ENCODE data around the gene SNX13. TPM values are rescaled to one million over a fixed set of nuclear protein-coding genes. Genes with fewer than 3 reads are reported as not detected.

Gene SNX13
- total RNA-seq, 6 experiments from 2014 or later = 29.0 to 33.1 (median 30.3) TPM

- H3K27ac Mint-ChIP-seq = no peak overlapping the region
- H3K4me3 Mint-ChIP-seq = no peak overlapping the region
- no peak for TF ChIP-seq CTCF (IDR thresholded peaks at IDR 0.05)
- H3K4me1 Mint-ChIP-seq (ENCODE audit: low read depth) = peaks cover 2% of the 10 kb centered on the region
- no peaks in the 10 kb centered on the region for H3K36me3 Mint-ChIP-seq (ENCODE audit: low read depth)
- no peaks in the 10 kb centered on the region for H3K27me3 Mint-ChIP-seq (ENCODE audit: insufficient read depth)
- DNase-seq = no peak
- no peaks in the 10 kb centered on the region for H3K9me3 Mint-ChIP-seq
Observed at GRCh38 chr7:17957871-17958270, 17.6 kb upstream of the SNX13 start.

GRCh38 chr7:17952387-17952786, 12.1 kb upstream of the SNX13 start:
- H3K27me3 Mint-ChIP-seq (ENCODE audit: insufficient read depth) = no peaks in the 10 kb centered on the region; the same call in 1 of the 2 replicates
- peaks cover 12% of the 10 kb centered on the region for H3K4me1 Mint-ChIP-seq (ENCODE audit: low read depth)
- no peaks in the 10 kb centered on the region for H3K36me3 Mint-ChIP-seq (ENCODE audit: low read depth)
- TF ChIP-seq CTCF (IDR thresholded peaks at IDR 0.05) = no peak
- H3K27ac Mint-ChIP-seq = no peak overlapping the region
- no peak for DNase-seq
- H3K4me3 Mint-ChIP-seq = no peak overlapping the region
- no peaks in the 10 kb centered on the region for H3K9me3 Mint-ChIP-seq

GRCh38 chr7:17951742-17952254, 11.5 kb upstream of the SNX13 start:
- no peak for DNase-seq
- H3K36me3 Mint-ChIP-seq (ENCODE audit: low read depth) = no peaks in the 10 kb centered on the region
- no peak for TF ChIP-seq CTCF (IDR thresholded peaks at IDR 0.05)
- H3K27ac Mint-ChIP-seq = no peak overlapping the region
- H3K9me3 Mint-ChIP-seq = no peaks in the 10 kb centered on the region
- peaks cover 15% of the 10 kb centered on the region for H3K4me1 Mint-ChIP-seq (ENCODE audit: low read depth)
- H3K4me3 Mint-ChIP-seq = no peak overlapping the region
- no peaks in the 10 kb centered on the region; the same call in 1 of the 2 replicates for H3K27me3 Mint-ChIP-seq (ENCODE audit: insufficient read depth)

- no peaks in the 10 kb centered on the region; the same call in 1 of the 2 replicates for H3K27me3 Mint-ChIP-seq (ENCODE audit: insufficient read depth)
- no peaks in the 10 kb centered on the region for H3K9me3 Mint-ChIP-seq
- H3K27ac Mint-ChIP-seq = no peak overlapping the region
- peaks cover 15% of the 10 kb centered on the region for H3K4me1 Mint-ChIP-seq (ENCODE audit: low read depth)
- no peak for TF ChIP-seq CTCF (IDR thresholded peaks at IDR 0.05)
- no peak for DNase-seq
- no peaks in the 10 kb centered on the region for H3K36me3 Mint-ChIP-seq (ENCODE audit: low read depth)
- no peak overlapping the region for H3K4me3 Mint-ChIP-seq
Observed at GRCh38 chr7:17948526-17949238, 8.4 kb upstream of the SNX13 start.

- no peaks in the 10 kb centered on the region; the same call in 1 of the 2 replicates for H3K27me3 Mint-ChIP-seq (ENCODE audit: insufficient read depth)
- H3K4me3 Mint-ChIP-seq = no peak overlapping the region; the same call in 1 of the 2 replicates
- peaks cover 15% of the 10 kb centered on the region for H3K4me1 Mint-ChIP-seq (ENCODE audit: low read depth)
- no peak overlapping the region for H3K27ac Mint-ChIP-seq
- no peaks in the 10 kb centered on the region for H3K36me3 Mint-ChIP-seq (ENCODE audit: low read depth)
- no peak for DNase-seq
- no peak for TF ChIP-seq CTCF (IDR thresholded peaks at IDR 0.05)
- H3K9me3 Mint-ChIP-seq = no peaks in the 10 kb centered on the region
Observed at GRCh38 chr7:17947620-17948019, 7.3 kb upstream of the SNX13 start.

Measured in HFFc6 (cell line).